Embryonic facial prominence (tissue), 1 donor: ENCODE data around the gene CEP112.
"Not testable (repeated sequence)": the region's sequence is repeated elsewhere in the genome, so short reads cannot be mapped to it uniquely, and the experiment has no call there.

Source experiments
- DNase-seq: peaks from one replicate; pipeline ENCODE4 v3.0.0-alpha.2; 2016; ENCODE audit errors: extremely low spot score

The CEP112 gene

GRCh38 chr17:65891231-65891735, 300.6 kb downstream of the CEP112 start:
- no peak for DNase-seq

- DNase-seq: no peak
These were observed 303.3 kb downstream of the CEP112 start for GRCh38 chr17:65888649-65889048.

GRCh38 chr17:65886315-65887245, 305.4 kb downstream of the CEP112 start:
- no peak for DNase-seq

DNA sequence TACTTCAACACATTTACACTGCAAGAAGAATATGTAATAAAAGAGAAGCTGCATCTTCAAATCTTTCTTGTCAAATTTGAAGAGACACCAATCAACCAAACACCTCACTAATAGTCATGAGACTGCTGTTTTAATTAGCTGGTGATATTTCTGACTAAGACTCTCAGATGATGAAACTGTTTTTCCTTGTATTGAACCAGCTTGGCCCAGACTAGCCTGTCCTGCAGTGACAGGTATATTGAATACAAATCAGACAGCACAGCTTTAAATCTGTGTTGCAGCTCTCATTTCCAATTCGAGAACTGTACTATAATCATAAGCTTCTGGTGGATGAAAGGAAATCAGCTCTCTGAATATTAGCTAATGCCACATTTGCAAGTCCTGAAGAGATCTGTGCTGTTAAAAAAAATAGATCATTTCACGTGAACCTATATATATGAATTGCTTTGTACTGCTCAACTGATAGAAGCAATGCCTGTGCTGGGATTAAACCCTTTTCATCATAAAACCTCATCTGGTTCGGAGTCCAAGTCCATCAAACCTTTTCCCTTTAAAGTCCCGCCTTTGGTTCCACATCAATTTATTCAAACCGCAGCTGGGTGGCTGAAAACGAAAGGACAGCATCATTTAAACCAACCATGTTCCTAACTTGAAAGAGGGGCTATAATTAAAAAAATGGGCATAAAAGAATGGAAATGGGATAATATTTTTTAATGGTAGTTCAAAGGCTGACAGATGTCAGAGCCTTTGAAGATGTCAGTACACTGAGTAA, 306.2 kb downstream of the CEP112 start:
- no peak for DNase-seq

- no peak for DNase-seq
These were observed 314.9 kb downstream of the CEP112 start for GRCh38 chr17:65876985-65877384.

- DNase-seq: no peak
These were observed 323.1 kb downstream of the CEP112 start for GRCh38 chr17:65868881-65869280.

DNA sequence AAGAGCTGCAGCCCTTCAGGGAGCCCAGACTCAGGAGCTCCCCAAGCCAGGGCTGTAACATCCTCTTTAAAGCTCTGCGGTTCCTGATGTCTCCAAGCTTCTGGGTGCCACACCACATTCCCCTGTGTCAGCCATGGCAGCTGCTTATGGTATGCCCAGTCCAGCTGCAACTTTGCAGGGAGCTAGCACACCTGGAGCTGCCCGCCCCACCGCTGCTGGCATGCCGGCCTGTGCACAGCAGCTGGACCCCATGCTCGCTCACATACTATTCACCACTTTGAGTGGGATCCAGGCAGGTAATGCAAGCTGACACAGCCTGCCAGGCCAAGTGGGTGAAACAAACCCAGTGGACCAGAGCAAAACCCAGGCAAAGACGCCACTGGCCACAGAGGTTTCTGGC, 324.9 kb downstream of the CEP112 start:
- DNase-seq: no peak

DNA sequence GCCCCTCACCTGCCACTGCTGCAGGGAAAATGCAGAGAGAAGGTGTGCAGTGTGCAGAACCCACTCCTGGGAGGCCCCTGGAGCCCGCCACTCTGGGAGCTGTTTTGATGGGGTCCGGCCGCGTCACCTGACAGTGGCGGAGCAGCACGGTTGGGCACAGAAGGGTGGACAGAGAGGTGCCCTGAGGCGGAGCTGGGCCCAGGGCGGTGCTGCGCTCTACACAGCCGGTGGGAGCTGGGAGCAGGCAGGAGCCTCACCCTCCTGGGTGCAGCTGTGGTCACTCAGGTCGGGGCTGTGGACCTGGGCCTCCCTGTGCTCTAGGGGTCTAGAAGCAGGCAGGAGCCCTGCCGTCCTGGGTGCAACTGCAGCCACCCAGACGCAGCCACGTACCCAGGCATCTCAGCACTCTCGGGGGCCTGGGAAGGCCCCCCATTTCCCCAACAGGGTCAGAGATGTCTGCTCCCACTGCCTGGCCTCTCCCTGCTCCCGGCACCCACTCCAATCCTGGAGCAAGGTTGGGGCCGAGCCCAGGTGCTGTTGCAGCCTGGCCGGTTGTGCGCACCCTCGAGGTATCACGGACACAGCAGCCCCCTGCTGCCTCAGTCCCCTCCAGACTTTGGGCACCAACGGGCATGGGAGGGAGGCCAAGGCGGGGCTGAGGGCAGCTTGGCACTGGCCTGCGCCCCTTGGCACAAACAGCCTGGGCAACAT, 326.1 kb downstream of the CEP112 start:
- no peak for DNase-seq

GRCh38 chr17:65864394-65864793, 327.5 kb downstream of the CEP112 start:
- DNase-seq: no peak

- no peak for DNase-seq
These were observed 334.2 kb downstream of the CEP112 start for GRCh38 chr17:65857718-65858117.

- no peak for DNase-seq
These were observed 335.1 kb downstream of the CEP112 start for GRCh38 chr17:65856865-65857264.

- no peak for DNase-seq
These were observed 336.3 kb downstream of the CEP112 start for GRCh38 chr17:65855675-65856074.

DNA sequence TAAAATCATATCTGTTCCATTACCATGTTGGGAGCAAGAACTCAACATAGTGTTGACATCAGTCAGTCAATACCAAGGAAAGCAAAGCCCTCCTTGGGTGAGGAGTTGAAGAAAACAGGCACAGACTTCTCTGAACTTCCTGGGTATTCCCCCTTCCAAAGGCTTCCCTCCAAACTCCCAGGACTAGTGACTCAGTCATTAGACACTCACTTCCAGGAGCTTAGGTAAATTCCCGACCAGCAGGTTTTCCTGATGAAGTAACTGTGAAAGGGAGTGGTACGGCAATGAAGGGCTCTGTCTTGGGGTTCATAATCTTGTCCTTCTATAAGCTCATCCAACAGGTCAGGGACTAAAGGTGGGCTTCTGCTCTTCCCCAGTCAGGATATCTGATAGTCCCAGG, 336.7 kb downstream of the CEP112 start:
- no peak for DNase-seq

DNA sequence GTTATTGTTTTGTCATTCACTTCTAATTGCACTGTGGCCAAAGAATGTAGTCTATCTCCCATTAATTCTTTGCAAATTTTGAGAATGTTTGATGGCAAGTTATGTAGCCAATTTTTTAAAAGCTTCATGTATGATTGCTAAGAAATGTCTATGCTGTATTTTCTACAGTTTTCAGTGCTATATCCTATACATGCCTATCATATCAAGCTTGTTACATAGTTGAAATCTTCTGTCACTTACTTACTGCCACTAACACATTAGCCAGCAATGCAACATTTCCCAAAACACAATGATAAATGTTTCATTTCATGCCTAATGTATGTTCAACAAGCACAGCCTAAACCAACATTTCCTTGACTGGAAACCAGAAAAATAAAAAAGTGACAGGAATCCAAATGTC, 338.1 kb downstream of the CEP112 start:
- no peak for DNase-seq

DNA sequence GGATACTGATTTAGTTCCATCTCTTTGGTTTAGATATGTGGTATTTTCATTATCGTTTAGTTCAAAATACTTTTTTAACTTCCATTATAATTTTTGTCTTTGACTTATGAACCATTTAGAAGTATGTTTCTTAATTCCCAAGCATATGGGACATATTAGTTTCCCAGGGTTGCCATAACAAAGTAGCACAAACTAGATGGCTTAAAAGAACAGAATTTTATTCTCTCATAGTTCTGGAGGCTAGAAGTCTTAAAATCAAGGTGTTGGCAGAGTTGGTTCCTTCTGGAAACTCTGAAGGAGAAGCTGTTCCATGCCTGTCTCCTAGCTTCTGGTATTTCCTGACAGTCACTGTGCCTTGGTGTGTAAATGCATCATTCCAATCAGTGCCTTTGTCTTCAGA, 339.0 kb downstream of the CEP112 start:
- DNase-seq: no peak

- no peak for DNase-seq
These were observed 339.8 kb downstream of the CEP112 start for GRCh38 chr17:65851965-65852736.

DNA sequence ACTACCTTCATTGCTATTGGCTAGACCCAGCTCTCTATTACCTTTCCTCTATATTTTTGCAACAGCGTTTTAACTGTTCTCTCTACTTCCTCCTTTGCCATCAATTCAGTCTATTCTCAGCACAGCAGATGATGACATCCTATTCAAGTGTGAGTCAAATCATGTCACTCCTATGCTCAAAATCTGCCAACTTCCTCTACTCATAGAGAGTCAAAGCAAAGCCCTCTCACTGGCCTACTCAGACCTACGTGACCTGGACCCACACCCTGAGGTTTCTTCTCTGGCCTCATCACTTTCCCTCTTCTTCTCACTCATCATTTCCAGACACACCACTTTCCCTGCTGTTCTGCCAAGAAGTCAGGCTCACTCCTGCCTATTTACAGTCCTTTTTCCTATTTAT, 341.4 kb downstream of the CEP112 start:
- DNase-seq: no peak

DNA sequence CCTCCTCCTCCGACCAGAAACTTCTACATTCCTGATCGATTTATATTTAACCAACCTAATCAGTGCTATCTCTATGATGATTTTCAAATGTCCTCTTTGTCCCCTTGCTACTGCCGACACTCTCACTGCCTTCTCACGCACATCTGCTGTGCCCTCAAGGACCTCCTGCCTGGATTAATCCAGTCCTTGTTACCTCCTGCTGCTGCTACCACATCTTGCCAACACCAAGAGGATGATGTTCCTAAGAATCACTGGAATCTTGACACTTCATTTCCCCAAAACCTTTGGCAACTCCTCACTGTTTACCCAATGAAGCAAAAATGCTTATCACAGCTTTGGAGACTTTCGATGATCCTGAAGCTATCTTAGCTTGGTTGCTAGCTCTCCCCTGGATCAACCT, 343.2 kb downstream of the CEP112 start:
- DNase-seq: no peak

DNA sequence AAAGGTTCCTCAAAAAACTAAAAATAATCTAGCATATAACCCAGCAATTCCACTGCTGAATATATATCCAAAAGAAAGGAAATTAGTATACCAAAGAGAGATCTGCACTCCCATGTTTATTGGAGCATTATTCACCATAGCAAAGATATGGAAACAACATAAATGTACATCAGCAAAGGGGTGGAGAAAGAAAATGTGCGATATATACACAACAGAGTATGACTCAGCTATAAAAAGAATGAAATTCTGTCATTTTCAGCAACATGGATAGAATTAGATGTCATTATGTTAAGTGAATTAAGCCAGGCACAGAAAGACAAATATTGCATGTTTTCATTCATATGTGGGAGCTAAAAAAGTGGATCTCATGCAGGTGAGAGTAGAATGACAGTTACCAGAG, 350.8 kb downstream of the CEP112 start:
- no peak for DNase-seq

GRCh38 chr17:65837232-65837631, 354.7 kb downstream of the CEP112 start:
- not testable (repeated sequence) for DNase-seq

- DNase-seq: no peak
These were observed 358.7 kb downstream of the CEP112 start for GRCh38 chr17:65833214-65833613.
